Suppressor macrophage treated with lipopolysaccharide for 1 hour (primary cell): Measurements from ENCODE around the gene FOXO3.
"Not testable (repeated sequence)": the region's sequence is repeated elsewhere in the genome, so short reads cannot be mapped to it uniquely, and the experiment has no call there.

Experiments used
- DNase-seq, 3 donors: peaks; one replicate each; pipeline ENCODE4 v3.0.0-alpha.2; 2020 to 2022

The FOXO3 gene

DNA sequence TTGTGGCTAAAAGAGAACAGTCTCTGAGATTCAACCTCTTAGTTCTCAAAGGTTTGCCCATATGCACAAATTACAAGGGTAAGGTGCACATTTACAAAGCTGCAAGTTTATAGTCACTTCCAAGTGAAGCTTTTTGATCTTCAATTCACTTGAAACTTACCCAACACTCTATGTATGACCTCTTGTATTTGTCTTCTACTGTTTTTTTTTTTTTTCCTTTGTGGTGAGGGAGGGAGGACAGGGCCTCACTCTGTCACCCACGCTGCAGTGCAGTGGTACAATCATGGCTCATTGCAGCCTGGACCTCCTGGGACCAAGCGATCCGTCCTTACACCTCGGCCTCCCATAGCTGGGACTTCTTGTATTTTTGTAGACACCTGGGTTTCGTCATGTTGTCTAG is 4.5 kb upstream of the FOXO3 start:
- DNase-seq = no peak

DNA sequence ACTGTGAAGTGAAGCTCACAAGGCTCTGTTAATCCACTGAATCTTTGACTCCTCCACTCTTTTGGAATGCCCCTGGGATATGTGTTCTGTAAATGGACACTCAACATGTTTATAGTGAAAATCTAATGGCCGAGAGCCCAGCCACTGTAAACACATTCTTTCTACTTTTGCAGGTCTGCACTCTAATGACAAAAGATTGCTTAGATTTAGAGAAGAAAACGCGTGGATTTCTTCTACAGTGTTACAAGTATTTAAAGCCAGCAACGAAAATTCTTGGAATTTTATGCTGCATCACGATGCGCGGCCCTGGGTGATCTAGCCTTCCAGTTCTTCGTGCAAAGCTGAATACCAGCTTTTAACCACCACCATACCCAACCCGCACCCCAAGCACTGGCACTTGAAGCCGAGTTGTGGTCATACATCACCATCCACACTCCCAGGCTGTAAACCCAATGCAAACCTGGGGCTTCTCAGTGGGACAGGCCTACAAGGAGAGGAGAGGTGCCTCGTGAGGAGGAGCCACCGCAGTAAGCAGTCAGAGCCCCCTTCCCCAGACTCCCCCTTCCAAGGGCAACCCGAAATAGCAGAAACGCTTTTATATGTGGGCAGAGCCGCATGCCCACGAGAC is 3.7 kb upstream of the FOXO3 start:
- DNase-seq = no peak

DNA sequence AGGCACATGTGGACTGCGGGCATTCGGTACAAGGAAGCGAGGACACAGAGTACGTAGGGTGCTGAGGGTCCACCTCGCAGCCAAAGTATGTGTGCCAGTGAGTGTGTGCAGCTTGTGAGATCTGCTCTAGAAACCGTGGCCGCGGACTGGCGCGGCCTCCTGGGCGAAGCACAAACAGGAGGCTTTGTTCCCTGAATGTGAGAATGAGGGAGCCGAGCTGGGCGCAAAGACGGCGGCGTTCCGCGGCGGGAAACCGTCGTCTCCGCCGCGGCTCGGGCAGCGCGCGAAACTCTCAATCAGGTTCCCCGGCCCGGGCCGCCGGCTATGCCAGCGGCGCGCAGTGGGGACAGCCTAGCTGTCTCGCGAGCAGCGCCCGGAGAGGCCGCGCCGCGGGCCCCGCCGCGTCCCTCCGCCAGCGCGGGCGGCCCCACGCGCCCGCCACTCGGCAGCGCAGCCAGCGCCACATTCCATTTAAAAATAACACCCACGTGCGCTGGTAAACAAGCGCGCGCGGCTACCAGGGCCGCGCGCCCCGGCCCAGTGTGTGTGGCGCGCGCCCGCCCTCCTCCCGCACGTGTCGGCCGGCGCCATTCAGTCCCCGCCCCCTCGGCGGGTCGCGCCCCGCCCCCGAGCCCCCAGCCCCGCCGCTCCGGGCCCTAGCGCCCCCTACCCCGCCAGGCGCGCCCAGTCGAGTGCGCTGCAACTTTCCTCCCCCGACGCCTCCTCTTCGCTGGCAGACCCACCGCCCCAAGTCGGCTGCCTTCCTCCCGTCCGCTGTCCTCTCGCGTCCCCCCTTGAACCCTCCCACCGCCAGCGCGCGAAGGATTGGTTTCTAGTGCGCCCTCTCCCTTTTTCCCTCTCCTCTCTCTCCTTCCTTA is 3.0 kb upstream of the FOXO3 start:
- DNase-seq = peak; percentile 84 to 93 (median 91)

GRCh38 chr6:108558372-108559096 is 2.2 kb upstream of the FOXO3 start:
- DNase-seq = peak; percentile 100

DNA sequence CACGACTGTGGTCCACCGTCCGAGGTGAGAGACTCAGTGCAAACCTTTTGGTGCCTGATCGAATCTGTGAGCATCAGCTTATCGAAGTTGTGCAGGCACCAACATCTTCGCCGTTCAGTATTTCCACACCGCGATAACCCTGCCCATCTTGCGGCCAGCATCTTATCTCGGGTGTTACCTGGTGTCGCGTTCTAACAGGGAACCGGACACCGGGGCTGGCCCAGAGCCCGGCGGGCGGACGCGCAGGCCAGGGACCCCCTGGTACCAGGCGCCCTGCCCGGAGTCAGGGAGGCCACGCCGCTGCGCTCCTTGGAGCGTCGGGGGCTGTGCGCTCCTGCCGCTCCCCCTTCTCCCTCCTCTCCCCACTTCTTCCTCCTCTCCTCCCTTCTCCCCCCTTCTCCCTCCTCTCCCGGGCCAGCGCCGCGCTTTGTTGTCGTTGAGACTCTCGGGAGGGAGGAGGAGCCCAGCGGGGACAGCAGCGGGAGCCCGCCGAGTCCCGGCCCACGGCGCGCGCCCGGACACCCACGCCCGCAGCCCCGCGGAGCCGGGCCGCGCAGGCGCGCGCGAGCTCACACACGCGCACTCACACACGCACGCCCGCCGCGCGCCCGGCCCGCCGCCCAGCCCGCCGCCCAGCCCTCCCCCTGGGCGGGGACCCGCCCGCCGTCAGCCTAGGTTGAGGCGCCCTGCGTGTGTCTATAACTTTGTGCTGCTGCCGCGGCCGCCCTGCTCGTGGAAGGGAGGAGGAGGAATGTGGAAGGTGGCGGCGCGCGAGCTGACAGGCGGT is 1.4 kb upstream of the FOXO3 start:
- DNase-seq = peak; percentile 93 to 98 (median 97)

- DNase-seq = peak in 2 of 3 donors; percentile 63 to 79
Measured at GRCh38 chr6:108559884-108560462, 744 bp upstream of the FOXO3 start.

DNA sequence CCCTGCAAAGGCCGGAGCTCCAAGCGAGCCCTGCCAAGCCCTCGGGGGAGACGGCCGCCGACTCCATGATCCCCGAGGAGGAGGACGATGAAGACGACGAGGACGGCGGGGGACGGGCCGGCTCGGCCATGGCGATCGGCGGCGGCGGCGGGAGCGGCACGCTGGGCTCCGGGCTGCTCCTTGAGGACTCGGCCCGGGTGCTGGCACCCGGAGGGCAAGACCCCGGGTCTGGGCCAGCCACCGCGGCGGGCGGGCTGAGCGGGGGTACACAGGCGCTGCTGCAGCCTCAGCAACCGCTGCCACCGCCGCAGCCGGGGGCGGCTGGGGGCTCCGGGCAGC is 561 bp downstream of the FOXO3 start:
- not testable (repeated sequence) for DNase-seq

DNA sequence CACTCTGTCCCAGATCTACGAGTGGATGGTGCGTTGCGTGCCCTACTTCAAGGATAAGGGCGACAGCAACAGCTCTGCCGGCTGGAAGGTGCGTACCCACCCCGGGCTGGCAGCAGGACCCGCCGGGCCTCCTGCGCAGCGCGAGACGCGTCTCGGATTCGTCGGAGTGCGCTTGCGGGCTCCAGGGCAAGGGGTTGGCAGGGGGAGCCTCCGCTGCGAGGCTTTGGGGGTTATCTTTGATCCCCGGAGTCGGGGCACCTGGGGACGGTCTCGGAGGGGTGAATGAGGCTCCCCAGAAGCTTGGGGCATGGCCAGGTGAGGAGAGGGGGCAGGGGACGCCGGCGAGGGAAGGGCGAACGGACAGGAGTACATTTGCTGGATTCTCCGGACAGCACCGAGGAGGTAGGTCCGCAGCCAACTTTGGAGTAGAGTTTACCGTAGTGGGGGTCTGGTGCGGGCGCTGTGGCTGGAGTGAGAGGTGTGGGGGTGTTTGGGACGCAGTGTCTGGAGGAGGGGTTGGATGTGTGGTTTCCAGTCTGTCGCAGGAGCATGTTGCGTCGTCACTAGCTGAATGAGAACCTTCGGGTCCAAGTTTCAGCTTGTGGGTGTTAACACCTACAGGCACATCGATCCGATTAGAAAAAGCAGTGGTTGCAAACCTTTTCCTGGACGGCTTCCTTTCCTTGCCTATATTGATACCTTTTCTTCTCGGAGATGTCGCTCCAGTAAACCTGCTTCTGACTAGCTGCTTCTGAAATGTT is 1.2 kb downstream of the FOXO3 start:
- DNase-seq = peak; percentile 77 to 81 (median 80)

- peak; percentile 72 to 80 (median 78) for DNase-seq
Measured at GRCh38 chr6:108562503-108562993, 1.8 kb downstream of the FOXO3 start.

DNA sequence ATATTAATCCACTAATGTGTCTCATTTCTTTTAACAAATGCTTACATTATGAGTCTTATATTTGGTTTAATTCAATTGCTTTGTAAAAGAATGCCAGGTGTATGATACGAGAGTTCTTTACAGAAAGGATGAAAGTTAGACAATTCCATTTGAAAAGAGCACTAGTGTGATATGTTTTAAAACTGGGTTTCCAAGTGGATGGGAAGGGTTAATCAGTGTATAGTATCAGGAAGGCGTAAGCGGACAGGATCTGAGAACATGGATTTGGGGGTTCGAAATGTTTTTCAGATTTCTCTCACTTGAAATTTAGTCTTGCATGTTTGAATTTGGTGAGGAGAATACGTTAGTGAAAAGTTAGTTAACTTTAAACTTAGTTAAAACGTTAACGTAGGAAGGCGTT is 2.6 kb downstream of the FOXO3 start:
- DNase-seq = no peak

DNA sequence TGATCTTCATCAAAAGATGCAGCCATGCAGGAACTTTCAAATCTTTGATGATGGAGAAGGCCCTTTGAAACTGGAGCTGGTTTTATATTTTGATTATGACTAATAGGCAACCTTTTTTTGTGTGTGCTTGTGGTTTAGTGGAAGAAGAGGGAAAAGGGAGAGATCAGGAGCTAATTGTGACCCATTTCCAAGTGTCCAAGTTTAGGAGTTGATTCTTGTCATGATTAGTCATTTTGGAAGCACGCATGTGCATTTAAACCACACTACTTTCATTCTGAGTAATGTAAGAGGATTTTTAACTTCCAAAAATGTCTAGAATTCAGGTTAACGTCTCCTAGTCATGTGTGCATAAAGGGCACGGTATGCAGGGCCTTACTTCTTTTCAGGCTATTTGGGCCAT is 3.5 kb downstream of the FOXO3 start:
- DNase-seq = peak; percentile 49 to 85 (median 75)

DNA sequence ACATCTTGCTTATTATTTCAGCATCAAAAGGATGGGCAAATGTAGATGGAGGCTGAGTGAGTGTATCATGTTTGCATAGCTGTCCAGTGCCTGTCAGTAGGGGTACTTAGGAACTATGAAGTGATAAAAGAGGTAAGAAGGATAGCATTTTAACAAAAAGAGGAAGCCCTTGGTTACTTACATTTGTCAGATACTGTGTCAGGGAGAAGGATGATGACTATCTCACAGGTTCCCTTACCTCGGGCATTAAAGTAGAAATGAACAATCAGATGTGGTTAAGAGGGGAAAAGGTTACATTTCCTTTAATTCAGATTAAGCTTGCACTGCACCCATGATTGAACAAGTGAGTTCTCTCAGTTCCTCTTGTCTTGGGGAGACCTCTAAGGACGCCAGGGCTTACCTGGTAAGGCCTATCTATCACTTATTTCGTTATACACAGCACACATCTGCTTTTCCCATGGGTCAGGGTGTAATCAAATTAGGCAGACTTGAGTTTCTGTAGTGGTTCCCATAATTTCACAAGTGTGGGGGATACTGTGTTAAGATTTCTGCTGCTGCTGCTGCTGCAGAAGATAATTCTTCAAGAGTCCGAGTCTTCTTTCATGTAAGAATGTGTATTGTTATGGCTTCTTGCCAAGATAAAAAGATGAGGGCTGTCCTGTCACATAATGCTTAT is 4.5 kb downstream of the FOXO3 start:
- peak; percentile 58 to 69 (median 66) for DNase-seq

- peak; percentile 85 to 98 (median 96) for DNase-seq
Measured at GRCh38 chr6:108565893-108566292, 5.2 kb downstream of the FOXO3 start.

DNA sequence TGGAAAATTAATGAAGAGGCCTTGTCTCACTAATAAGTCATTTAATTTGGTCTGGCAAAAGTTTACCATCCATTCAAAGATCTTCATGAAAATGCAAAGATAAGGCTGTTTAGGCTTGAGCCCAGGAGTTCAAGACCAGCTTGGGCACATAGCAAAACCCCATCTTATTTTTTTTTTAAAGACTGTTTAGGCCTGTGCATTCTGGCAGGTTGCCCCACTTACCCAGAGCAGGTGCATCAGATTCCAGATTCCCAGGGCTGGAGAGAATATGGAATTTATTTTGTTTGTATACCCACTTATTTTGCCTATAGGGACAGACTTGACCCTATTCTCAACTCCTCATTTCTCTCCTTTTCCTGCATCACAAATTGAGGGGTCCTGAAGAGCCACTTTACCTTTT is 5.7 kb downstream of the FOXO3 start:
- no peak for DNase-seq

DNA sequence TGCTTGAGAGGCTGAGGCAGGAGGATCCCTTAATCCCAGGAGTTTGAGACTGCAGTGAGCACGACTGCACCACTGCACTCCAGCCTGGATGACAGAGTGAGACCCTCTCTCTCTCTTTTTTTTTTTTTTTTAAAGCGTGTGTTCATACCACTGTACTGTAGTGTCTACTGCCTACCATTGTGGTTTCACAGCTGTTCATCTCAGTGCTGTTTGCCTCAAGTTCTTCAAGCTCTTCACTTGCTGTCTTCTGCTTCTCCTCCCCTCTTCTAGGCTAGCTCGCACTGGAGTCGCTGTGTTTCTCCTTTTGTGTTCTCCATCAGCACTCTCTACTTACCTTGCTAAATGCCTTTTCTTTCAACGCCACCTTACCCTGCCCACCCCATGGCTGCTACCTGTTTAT is 7.4 kb downstream of the FOXO3 start:
- DNase-seq = no peak

DNA sequence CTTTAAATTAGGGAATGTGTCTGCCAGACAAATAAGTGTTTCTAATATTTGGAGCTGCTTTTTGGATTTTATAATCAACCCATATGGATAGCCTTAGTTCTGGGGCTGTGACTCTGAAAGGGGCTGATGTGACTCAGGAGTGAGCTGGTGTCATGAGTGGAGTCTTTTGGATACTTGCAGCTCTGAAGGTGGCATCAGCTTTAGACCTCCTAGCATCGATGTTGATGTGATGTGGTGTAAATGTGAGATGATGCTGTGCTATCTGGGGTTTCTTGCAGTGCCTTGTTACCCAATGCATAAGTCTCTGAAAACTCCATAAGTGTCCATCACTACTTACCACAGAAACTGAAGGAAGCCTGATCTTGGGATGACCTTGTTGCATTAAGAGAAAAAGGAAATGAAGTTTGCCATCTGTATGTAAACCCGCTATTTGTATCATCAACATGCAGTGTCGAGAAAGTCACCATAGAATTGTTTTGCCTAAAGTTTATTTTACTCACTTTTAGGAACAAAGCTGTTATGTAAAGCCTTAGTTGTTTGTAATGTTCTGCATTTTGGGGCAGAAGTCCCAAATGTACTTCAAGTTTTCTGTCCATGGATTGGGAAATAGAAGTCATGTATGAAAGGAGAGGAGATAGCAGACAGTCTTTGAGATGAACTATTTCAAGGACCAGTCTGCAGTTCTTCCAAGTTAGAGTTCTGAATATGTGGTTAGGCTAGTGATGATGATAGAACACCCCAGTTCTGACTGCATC is 8.0 kb downstream of the FOXO3 start:
- peak; percentile 29 to 47 (median 44) for DNase-seq

DNA sequence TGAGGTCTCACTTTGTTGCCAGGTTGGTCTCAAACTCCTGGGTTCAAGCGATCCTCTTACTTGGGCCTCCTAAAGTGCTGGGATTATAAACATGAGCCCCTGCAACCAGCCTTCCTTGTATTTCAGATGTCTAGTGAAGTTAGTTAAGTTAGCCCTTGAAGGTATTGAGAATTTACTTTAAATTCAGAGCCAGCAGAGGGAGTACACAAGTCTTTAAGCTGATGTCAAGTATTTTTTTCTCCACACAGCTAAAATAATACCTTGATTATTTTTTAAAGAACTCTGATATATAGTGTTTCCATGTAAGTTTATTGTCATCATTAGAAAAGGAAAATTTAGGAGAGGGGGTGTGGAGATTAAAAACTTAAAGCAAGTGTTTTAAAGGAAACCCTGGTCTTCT is 9.8 kb downstream of the FOXO3 start:
- DNase-seq = no peak

GRCh38 chr6:108574457-108575141 is 13.9 kb downstream of the FOXO3 start:
- no peak for DNase-seq

- DNase-seq = no peak
Measured at GRCh38 chr6:108575905-108576494, 15.3 kb downstream of the FOXO3 start.
